ENCODE data around the gene CFTR.

GRCh38 chr7:117458977-117459583 lies 20.7 kb upstream of the CFTR start:
- peak; percentile 46 to 54 for TF ChIP-seq CTCF (conservative IDR thresholded peaks at IDR 0.05 in 1 of 2, IDR thresholded peaks at IDR 0.05 in 1 of 2; ENCODE audit: low read depth in 1 of 2, low read length in 2 of 2)
- TF ChIP-seq EZH2 (IDR thresholded peaks at IDR 0.05; ENCODE audit: low read length, missing control alignments) = no peak

All from fibroblast of lung (primary cell).